ENCODE results near the gene MRPS26.
"Not testable (repeated sequence)": the region's sequence is repeated elsewhere in the genome, so short reads cannot be mapped to it uniquely, and the experiment has no call there.

Gene MRPS26

DNA sequence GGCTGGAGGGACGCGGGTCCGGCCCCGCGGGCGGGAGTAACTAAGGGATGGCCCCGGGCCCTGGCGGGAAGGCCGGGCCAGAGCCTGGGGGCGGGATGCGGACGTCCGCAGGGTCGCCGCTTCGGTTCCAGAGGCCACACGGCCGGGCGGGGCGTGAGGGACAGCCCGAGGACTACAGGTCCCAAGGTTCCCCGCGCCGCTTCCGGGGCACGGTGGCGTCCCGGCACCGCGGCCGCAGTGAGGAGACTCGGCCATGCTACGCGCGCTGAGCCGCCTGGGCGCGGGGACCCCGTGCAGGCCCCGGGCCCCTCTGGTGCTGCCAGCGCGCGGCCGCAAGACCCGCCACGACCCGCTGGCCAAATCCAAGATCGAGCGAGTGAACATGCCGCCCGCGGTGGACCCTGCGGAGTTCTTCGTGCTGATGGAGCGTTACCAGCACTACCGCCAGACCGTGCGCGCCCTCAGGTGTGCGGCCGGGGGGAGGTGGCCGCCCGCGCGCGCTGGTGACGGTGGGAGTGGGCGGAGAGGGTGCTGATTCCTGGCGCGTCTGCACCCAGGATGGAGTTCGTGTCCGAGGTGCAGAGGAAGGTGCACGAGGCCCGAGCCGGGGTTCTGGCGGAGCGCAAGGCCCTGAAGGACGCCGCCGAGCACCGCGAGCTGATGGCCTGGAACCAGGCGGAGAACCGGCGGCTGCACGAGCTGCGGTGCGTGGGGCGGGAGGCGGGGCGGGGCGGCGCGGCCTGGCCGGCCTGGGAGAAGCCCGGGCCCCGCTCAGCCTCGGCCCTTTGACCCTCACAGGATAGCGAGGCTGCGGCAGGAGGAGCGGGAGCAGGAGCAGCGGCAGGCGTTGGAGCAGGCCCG is at the start of gene MRPS26:
TSS of gene MRPS26 (plus strand) at position 237 of the 861 bp plus-strand sequence. CDS start at position 254, 17 bp downstream.
- TF ChIP-seq GATA1 (IDR thresholded peaks at IDR 0.05; ENCODE audit: low read depth, low read length) = no peak
- TF ChIP-seq POLR2A (IDR thresholded peaks at IDR 0.05; ENCODE audit: low read length) = peak; percentile 48
- DNase-seq = peak; percentile 85 to 86

DNA sequence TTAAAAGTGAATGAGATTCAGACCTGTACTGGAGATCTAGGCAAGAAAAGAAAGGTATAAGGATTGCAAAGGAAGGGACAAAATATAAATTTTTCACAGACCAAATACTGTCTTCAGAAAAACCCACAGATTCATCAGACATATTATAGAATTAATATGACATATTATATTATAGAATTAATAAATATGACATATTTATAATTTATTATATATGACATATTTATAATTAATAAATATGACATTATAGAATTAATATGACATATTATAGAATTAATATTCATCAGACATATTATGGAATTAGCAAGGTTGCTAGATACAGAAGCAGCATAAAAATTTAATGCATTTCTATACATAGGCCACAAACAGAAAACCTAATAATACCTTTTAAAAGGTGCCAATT is 47.1 kb upstream of the MRPS26 start:
- no peak for TF ChIP-seq POLR2A (IDR thresholded peaks at IDR 0.05; ENCODE audit: low read length)
- no peak for TF ChIP-seq GATA1 (IDR thresholded peaks at IDR 0.05; ENCODE audit: low read depth, low read length)

GRCh38 chr20:3000852-3001523 is 44.9 kb upstream of the MRPS26 start:
- TF ChIP-seq POLR2A (IDR thresholded peaks at IDR 0.05; ENCODE audit: low read length) = no peak
- no peak for TF ChIP-seq GATA1 (IDR thresholded peaks at IDR 0.05; ENCODE audit: low read depth, low read length)
- DNase-seq = peak; percentile 56 to 71

More for the DNA sequence above, 47.1 kb upstream of the MRPS26 start:
- DNase-seq = no peak

- TF ChIP-seq POLR2A (IDR thresholded peaks at IDR 0.05; ENCODE audit: low read length) = no peak
- TF ChIP-seq GATA1 (IDR thresholded peaks at IDR 0.05; ENCODE audit: low read depth, low read length) = no peak
- no peak for DNase-seq
These were observed 42.4 kb upstream of the MRPS26 start for GRCh38 chr20:3003416-3003815.

GRCh38 chr20:3010985-3011723 is 34.7 kb upstream of the MRPS26 start:
- no peak for DNase-seq
- no peak for TF ChIP-seq POLR2A (IDR thresholded peaks at IDR 0.05; ENCODE audit: low read length)
- no peak for TF ChIP-seq GATA1 (IDR thresholded peaks at IDR 0.05; ENCODE audit: low read depth, low read length)

GRCh38 chr20:3011752-3012151 is 34.1 kb upstream of the MRPS26 start:
- TF ChIP-seq GATA1 (IDR thresholded peaks at IDR 0.05; ENCODE audit: low read depth, low read length) (no peak), POLR2A (IDR thresholded peaks at IDR 0.05; ENCODE audit: low read length) (no peak)
- no peak for DNase-seq

- DNase-seq = no peak
- no peak for TF ChIP-seq GATA1 (IDR thresholded peaks at IDR 0.05; ENCODE audit: low read depth, low read length)
- TF ChIP-seq POLR2A (IDR thresholded peaks at IDR 0.05; ENCODE audit: low read length) = no peak
These were observed 32.1 kb upstream of the MRPS26 start for GRCh38 chr20:3013771-3014170.

DNA sequence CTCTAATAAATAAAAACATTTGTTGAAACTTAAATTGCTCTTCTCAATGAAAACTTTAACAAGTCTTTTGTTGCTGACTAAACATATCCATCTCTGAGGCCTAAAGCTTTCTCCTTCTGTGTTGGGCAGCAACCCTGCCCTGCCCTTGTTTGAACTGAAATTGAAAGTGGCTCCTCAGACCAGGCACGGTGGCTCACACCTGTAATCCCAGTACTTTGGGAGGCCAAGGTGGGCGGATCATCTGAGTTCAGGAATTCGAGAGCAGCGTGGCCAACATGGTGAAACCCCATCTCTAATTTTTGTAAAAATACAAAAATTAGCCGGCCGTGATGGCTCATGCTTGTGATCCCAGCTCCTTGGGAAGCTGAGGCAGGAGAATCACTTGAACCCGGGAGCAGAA is 31.7 kb upstream of the MRPS26 start:
- TF ChIP-seq GATA1 (IDR thresholded peaks at IDR 0.05; ENCODE audit: low read depth, low read length) (no peak), POLR2A (IDR thresholded peaks at IDR 0.05; ENCODE audit: low read length) (no peak)
- DNase-seq = no peak

GRCh38 chr20:3014662-3015061 is 31.2 kb upstream of the MRPS26 start:
- TF ChIP-seq POLR2A (IDR thresholded peaks at IDR 0.05; ENCODE audit: low read length) = no peak
- DNase-seq = no peak

DNA sequence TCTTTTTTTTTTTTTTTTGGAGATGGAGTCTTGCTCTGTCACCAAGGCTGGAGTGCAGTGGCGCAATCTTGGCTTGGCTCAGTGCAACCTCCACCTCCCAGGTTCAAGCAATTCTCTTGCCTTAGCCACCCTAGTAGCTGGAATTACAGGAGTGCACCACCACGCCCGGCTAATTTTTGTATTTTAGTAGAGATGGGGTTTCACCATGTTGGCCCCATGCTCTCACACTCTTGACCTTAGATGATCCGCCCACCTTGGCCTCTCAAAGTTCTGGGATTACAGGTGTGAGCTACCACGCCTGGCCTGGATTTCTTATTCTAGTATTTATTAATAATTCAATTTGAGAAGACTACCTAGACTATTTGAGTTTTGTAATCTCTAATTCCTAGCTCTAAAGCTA is 30.6 kb upstream of the MRPS26 start:
- not testable (repeated sequence) for DNase-seq

DNA sequence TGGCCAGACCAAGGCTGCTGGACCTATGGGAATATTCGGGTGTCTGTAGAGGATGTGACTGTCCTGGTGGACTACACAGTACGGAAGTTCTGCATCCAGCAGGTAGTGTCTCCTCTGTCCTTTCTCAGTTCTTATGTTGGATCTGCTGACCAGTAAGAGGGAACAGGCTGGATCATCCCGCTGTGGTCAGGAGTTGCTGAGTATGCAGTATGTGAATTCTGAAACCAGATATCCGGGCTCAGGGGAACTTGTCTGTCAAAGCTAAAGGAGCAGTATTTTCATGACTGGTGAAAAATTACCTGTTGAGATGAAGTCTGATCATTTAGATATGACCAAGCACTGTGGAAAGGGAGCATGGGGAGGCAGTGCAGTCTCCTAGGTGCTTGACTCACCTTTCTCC is 24.5 kb upstream of the MRPS26 start:
- TF ChIP-seq POLR2A (IDR thresholded peaks at IDR 0.05; ENCODE audit: low read length) (no peak), GATA1 (IDR thresholded peaks at IDR 0.05; ENCODE audit: low read depth, low read length) (no peak)
- DNase-seq = no peak

- TF ChIP-seq POLR2A (IDR thresholded peaks at IDR 0.05; ENCODE audit: low read length) = no peak
- TF ChIP-seq GATA1 (IDR thresholded peaks at IDR 0.05; ENCODE audit: low read depth, low read length) = no peak
- DNase-seq = no peak
These were observed 24.1 kb upstream of the MRPS26 start for GRCh38 chr20:3021777-3022176.

- not testable (repeated sequence) for DNase-seq
These were observed 23.0 kb upstream of the MRPS26 start for GRCh38 chr20:3022559-3023490.

Measured in erythroblast (primary cell).